Activated naive CD4-positive, alpha-beta T cell (primary cell): ENCODE data around the gene UBE2Q2.
"Not testable (repeated sequence)": the region's sequence is repeated elsewhere in the genome, so short reads cannot be mapped to it uniquely, and the experiment has no call there.

ENCODE experiments used
- DNase-seq, 4 experiments: peaks; one replicate each; lab custom pipeline; 2025; lab: John Stamatoyannopoulos, UW

The UBE2Q2 gene

DNA sequence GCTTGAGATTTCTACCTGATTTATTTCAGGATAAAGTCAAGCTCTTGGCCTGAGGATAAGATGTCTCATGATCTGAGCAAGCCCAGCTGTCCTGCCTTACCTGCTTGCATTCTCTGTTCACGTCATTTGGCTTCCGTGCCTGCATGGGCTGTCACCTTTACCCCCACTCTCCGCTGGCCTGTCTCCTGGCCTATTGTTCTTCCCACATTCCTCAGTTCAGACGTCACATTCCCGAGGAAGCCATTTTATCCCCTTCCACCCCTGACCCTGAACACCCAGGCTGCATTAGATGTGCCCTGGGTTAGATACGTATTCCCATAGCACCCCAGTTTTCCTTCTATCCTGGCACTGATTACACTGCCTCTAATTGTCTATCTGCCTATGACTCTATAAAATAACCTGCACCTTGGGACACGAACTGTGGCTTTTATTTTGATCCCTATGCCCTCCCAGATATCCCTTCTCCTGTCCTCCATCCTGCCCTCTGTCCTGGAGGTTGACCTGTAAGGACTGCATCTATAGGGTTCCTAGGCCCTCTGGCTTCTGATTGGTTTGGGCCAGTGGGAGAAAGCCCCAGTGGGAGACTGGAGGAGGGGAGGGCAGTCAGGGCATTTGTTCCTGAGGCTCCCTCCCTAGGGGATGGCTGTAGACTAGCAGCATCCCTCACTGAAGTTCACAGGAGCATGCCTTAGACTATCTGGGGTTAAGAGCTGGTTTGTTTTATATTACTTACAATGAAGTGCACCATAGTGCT is 19.2 kb upstream of the UBE2Q2 start:
- no peak for DNase-seq

GRCh38 chr15:75827691-75828090 is 15.6 kb upstream of the UBE2Q2 start:
- DNase-seq, result no peak

DNA sequence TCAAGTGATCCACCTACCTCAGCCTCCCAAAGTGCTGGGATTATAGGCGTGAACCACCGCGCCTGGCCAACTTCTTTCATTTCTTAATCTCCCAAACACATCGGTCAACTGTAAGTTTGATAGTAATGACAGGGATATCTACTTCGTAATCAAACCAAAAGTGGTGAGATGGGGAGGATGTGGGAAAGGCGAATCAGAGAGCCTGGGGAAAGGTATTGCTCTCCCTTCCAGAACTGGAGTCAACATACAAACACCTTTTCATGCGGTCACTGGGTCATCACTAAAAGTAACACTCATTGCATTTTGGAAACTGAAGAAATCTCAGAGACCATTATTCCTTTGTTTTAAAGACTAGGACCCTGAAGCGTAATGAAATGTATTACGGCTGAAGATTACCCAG is 14.8 kb upstream of the UBE2Q2 start:
- no peak for DNase-seq

DNA sequence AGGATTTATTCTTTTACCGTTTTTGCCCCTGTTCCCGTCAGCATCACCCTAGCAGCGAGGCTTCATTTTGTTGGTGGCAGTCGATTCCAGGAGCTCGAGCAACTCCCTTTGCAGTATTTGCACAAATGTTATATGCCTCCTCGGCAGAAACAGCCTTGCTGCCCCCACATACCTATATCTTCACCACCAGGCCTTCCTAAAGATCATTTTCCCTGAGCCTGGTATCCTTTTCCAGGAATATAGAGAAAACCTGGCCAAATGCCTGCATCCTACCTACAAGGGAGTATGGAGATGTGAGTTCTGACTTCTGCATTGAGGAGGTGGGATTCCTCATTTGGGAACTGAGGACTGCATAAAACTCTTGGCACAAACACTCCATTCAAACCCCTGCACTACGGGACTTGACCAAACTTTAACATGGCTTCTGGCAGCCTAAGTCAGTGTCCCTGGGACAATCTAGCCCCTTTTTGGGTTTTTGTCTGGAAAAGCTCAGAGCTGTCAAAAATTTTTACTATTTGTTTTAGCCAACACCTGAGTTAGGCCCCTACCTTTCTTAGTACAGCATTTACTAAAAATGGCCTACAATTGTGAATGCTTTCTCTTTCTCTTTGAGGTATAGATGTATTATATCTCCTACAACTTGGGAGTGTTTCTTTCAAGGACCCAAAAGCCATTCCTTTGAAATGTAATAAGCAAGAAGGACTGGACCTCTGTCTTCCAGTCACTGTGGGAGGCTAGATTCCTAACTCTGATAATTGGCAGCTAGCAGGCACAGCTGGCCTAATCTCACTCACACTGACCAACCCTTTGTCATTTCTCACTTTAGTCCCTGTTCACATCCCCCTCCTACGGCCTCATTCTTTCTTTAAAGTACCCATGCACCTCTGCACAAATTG is 12.1 kb upstream of the UBE2Q2 start:
- no peak for DNase-seq

- no peak for DNase-seq
These were observed 11.5 kb upstream of the UBE2Q2 start for GRCh38 chr15:75831806-75832102.

DNA sequence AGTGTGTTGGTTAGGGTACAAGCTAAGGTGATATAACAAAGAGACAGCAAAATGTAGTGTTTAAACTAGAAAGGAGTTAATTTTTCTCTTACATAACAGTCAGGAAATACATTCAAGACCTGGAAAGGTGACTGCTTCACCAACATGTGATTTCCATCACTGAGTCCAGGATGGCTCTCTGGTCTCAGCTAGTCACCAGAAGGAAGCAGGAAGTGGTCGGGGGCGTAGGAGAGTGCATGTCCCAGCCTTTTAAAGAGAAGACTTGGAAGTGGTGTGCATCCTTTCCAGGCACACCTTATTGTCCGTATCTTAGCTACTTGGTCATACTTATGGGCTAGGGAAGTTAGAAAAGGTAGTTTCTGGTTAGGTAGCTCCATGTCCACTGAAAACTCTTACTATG is 11.1 kb upstream of the UBE2Q2 start:
- no peak for DNase-seq

DNA sequence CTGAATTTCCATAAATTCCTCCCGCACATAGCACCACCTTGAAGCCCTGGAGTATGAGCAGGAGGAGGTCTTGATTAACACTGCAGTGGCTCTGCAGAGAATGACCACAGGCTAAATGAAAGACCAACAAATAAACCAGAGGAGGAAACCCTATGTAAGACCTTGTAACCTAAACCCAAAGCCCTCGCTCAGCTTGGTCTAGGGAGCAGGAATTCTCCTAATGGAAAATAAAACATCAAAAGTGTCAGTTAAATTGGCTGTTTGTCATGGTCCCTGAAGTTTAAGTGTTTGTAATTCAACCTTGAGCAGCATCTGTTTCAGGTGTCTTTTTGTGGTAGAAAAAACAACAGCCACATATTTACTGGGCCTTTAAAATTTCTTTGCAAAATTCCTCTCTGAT is 9.2 kb upstream of the UBE2Q2 start:
- DNase-seq, result no peak

DNA sequence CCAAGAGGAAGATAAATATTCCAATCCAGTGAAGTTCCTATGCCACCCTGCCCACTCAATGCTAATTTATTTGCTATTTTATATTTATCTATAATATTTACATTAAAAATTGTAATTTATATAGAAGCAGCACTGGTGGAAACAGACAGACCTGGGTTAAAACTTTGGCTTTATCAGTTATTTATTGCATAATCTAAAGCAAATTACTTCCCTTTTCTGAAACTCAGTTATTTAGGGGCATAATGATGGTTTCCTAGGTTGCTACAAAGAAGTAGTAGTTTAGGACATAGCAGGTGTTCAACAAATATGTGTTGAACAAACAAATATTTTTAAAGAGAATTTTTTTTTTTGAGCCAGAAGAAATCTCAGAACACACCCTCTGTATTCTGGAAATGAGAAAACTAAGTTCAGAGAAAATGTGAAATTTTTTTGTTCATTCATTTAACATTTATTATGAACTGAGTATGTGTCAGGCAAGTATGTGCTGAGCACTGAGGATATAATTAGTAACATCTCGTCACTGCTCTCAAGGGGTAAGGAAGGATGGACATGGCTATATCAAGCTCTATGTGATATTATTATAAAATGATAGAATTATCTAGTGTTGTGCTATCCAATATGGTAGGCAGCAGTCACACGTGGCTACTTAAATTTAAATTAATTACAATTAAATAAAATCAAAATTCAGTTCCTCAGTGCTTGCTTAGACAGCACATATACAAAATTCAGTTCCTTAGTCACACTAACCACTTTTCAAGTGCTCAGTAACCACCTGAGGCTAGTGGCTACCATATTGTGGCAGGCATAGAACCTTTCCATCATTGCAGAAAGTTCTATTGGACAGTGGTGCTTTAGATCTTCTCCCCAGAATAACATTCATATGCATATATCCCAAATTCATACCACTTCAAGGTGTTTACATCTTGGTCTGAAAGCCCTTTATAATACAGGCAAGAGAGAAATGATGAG is 7.0 kb upstream of the UBE2Q2 start:
- no peak for DNase-seq

- no peak for DNase-seq
These were observed 6.3 kb upstream of the UBE2Q2 start for GRCh38 chr15:75836959-75837334.

GRCh38 chr15:75840659-75841058 is 2.6 kb upstream of the UBE2Q2 start:
- DNase-seq, result no peak

DNA sequence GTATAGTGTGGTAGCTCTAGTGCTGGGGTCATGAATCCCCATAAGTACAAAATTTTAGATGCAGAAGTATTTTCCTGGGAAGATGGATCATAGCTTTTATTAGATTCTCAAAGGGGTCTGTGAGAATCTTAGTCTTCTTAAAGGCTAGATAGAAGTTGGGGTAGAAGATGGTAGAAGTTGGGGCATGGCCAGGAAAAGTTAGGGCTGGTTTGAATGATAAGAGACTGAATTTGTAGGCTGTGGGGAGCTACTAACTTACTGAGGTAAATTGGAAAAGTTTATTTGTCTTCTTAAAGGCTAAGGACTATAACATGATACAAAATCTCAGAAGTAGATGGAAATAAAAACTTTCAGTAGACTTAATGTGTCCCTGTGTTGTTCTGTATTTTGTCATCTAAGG is 1.6 kb upstream of the UBE2Q2 start:
- no peak for DNase-seq

DNA sequence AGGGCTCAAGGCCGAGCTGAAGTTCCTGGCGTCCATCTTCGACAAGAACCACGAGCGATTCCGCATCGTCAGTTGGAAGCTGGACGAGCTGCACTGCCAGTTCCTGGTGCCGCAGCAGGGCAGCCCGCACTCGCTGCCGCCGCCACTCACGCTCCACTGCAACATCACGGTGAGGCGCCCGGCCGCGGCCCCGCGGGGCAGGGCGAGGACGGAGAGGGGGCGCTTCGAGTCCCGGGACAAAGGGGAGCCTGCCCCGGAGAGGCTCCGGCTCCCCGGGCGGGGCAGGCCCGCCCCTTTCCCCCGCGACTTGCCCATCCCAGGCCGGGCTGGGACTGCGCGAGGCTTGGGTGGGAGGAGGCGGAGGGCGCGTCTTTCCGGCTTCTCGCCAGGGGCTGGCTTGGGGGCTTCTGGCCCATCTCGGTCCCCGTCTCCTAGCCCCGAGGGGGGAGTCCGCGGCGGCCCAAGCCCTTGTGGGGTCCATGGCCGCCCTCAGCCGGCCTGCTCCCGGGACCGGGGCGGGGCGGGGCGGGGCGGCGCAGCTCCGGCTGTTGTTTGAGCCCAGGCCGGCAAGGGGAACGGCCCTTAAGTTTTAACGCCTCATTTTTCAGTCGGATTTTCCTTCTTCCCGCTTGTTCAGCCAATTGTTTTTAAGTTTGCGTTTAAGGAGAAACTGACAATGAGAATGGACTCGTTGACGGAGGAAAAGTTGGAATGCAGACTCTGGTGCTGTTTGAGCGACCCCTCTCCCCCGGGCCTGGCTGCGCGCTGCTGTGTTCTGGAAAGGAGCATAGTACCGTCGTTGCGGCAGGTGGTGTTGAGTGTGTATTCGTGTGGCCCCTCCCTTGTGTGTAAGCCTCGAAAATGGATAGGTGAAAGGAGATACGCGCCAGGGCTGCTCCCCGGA is 683 bp downstream of the UBE2Q2 start:
- DNase-seq, result peak; percentile 22 to 43 (median 29)

DNA sequence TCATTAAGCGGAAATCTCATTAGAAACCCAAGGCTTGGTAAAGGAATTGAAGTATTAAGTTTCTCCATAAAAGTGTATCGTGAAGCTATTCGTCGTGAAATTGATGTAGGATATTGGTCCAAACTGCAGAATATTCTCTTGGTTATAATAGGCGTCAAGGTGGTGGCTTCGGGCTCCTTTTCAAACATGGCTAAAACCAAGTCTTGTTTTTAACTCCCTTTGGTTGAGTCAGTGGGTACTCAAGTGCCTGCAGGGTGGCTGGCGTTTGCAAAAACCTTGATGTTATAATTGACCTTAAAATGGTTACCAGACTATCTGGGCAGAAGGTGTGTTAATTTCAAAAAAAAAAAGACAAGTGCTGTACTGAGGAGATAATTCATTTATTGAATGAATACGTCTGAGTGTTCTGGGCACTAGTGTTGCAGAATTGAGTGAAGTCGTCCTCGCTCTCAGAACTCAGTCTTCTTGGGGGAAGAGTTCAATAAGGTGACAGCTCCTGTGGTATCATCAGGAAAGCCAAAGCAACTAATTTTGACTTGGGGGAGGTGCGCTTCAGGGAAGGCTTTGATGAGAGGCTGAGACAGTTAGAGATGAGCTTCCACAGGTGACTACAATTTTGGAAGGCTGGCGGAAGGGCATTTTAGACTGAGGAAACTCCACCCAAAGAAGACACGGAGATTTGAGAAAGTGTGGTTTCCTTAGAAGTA is 1.5 kb downstream of the UBE2Q2 start:
- no peak for DNase-seq

DNA sequence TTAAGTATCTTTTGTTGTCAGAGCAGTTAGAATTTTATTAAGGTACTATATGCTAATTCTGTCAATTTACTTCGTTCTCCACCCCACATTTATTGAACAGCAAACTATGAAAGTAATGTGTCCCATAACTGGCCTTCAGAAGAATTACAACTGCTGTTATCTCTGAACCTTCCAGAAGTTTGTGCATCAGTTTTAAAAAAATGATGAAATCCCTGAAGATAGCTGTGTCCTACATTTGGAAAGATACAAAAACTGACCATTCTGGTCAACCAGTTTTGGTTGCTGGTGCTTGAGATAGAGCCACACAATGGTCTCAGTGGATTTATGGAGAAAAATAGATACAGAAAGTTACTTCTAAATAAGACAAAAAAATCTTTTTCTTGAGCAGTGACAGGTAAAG is 5.9 kb downstream of the UBE2Q2 start:
- no peak for DNase-seq

GRCh38 chr15:75850708-75851107 is 7.5 kb downstream of the UBE2Q2 start:
- DNase-seq, result no peak

GRCh38 chr15:75851566-75851965 is 8.3 kb downstream of the UBE2Q2 start:
- DNase-seq, result not testable (repeated sequence)

- DNase-seq, result no peak
These were observed 14.6 kb downstream of the UBE2Q2 start for GRCh38 chr15:75857886-75858285.

- DNase-seq, result no peak
These were observed 18.6 kb downstream of the UBE2Q2 start for GRCh38 chr15:75861750-75862402.

GRCh38 chr15:75862796-75863195 is 19.5 kb downstream of the UBE2Q2 start:
- no peak for DNase-seq
